HEK293 (cell line): Measurements from ENCODE around the gene MYLK.

ENCODE experiments used
- CTCF ChIA-PET: fragments of 350-600 bp; formaldehyde crosslinking; extraction: SDS; loops from one replicate; lab custom pipeline; 2021; ENCODE audit warnings: antibody characterized with exemption; lab: Yijun Ruan, JAX
- POLR2A ChIA-PET: fragments of 300-600 bp; formaldehyde crosslinking; extraction: SDS; loops from one replicate; lab custom pipeline; 2020; ENCODE audit warnings: antibody characterized with exemption, inconsistent platforms; lab: Yijun Ruan, JAX
- H3K27ac ChIP-seq: fragments of 200-500 bp; sonication (Bioruptor generic); 2 replicates; pipeline ENCODE4 v1.5.1; 2014; ENCODE audit warnings: low read depth, low read length, control low read depth, inconsistent platforms; ENCODE audit errors: extremely low read depth
- H3K36me3 ChIP-seq, 2 experiments: fragments of 200-500 bp in 1 of 2; sonication (Bioruptor generic) in 1 of 2; 1 replicate in 1 of 2; 2 replicates in 1 of 2; pipeline ENCODE4 v1.5.1; 2014 to 2017; ENCODE audit warnings: inconsistent platforms in 2 of 2, low read length in 2 of 2; ENCODE audit not compliant: control insufficient read depth in 2 of 2, insufficient read depth in 1 of 2
- H3K4me1 ChIP-seq: fragments of 200-500 bp; sonication (Bioruptor generic); 2 replicates; pipeline ENCODE4 v1.5.1; 2014; ENCODE audit warnings: mild to moderate bottlenecking, low read length, inconsistent platforms; ENCODE audit not compliant: control insufficient read depth, insufficient read depth
- H3K4me3 ChIP-seq: 2 replicates; pipeline ENCODE4 v1.5.1; 2011; ENCODE audit warnings: low read depth, mild to moderate bottlenecking, control low read depth, low read length, moderate library complexity
- H3K9me3 ChIP-seq: fragments of 200-500 bp; sonication (Bioruptor generic); 2 replicates; pipeline ENCODE4 v1.5.1; 2014; ENCODE audit warnings: low read depth, low read length, inconsistent platforms; ENCODE audit not compliant: control insufficient read depth, insufficient read depth
- HOXA7 ChIP-seq: sonication (generic); formaldehyde crosslinking; IDR thresholded peaks from 2 replicates; pipeline ENCODE4 v1.8.1; 2022; ENCODE audit warnings: missing genetic modification reagents, borderline replicate concordance
- HOXD13 ChIP-seq: sonication (generic); formaldehyde crosslinking; IDR thresholded peaks from 2 replicates; pipeline ENCODE4 v1.8.0; 2022; ENCODE audit warnings: missing genetic modification reagents, borderline replicate concordance
- IKZF3 ChIP-seq: fragments of 450-650 bp; IDR thresholded peaks from 2 replicates; pipeline ENCODE4 v1.5.0; 2018; ENCODE audit warnings: missing biosample characterization, mild to moderate bottlenecking, missing genetic modification characterization, moderate library complexity
- RBAK ChIP-seq: fragments of 450-650 bp; formaldehyde crosslinking; IDR thresholded peaks from 2 replicates; pipeline ENCODE4 v1.5.1; 2016; ENCODE audit warnings: missing biosample characterization, missing genetic modification characterization
- SP3 ChIP-seq: fragments of 450-650 bp; formaldehyde crosslinking; IDR thresholded peaks from 2 replicates; pipeline ENCODE4 v1.5.1; 2016; ENCODE audit warnings: missing biosample characterization, missing genetic modification characterization
- WT1 ChIP-seq: fragments of 450-650 bp; formaldehyde crosslinking; IDR thresholded peaks from 2 replicates; pipeline ENCODE4 v1.5.1; 2016; ENCODE audit warnings: missing biosample characterization, missing genetic modification characterization
- YY1 ChIP-seq: fragments of 450-650 bp; formaldehyde crosslinking; IDR thresholded peaks from 2 replicates; pipeline ENCODE4 v1.5.1; 2018; ENCODE audit warnings: missing biosample characterization, missing genetic modification characterization
- ZNF19 ChIP-seq: fragments of 450-650 bp; formaldehyde crosslinking; IDR thresholded peaks from 2 replicates; pipeline ENCODE4; 2016; ENCODE audit warnings: missing biosample characterization, missing genetic modification characterization, low read depth
- ZNF311 ChIP-seq: fragments of 450-650 bp; formaldehyde crosslinking; IDR thresholded peaks from 2 replicates; pipeline ENCODE4 v1.5.1; 2017; ENCODE audit warnings: missing biosample characterization, missing genetic modification characterization, borderline replicate concordance
- ZNF514 ChIP-seq: fragments of 450-650 bp; formaldehyde crosslinking; IDR thresholded peaks from 2 replicates; pipeline ENCODE4 v1.5.1; 2016; ENCODE audit warnings: missing biosample characterization, missing genetic modification characterization
- ZNF544 ChIP-seq: fragments of 450-650 bp; formaldehyde crosslinking; IDR thresholded peaks from 2 replicates; pipeline ENCODE4 v1.5.0; 2017; ENCODE audit warnings: missing biosample characterization, missing genetic modification characterization
- ZNF626 ChIP-seq: fragments of 450-650 bp; sonication (Bioruptor Pico); formaldehyde crosslinking; IDR thresholded peaks from 2 replicates; pipeline ENCODE4 v1.5.1; 2018; ENCODE audit warnings: missing biosample characterization, missing genetic modification characterization, inconsistent platforms
- ZNF747 ChIP-seq: fragments of 450-650 bp; formaldehyde crosslinking; IDR thresholded peaks from 2 replicates; pipeline ENCODE4 v1.5.1; 2016; ENCODE audit warnings: missing biosample characterization, missing genetic modification characterization
- ZNF792 ChIP-seq: fragments of 450-650 bp; formaldehyde crosslinking; IDR thresholded peaks from 2 replicates; pipeline ENCODE4 v1.5.1; 2016; ENCODE audit warnings: missing biosample characterization, missing genetic modification characterization
- ZNF843 ChIP-seq: fragments of 450-650 bp; formaldehyde crosslinking; IDR thresholded peaks from 2 replicates; pipeline ENCODE4 v1.5.1; 2016; ENCODE audit warnings: missing biosample characterization, missing genetic modification characterization
- TF ChIP-seq, protein P1 (sequence below): fragments of 450-650 bp; IDR thresholded peaks from 2 replicates; pipeline ENCODE4 v1.5.1; 2018; ENCODE audit warnings: missing biosample characterization, missing genetic modification characterization
- TF ChIP-seq, protein P2 (sequence below): fragments of 450-650 bp; formaldehyde crosslinking; IDR thresholded peaks from 2 replicates; pipeline ENCODE4 v1.5.1; 2016; ENCODE audit warnings: missing biosample characterization, missing genetic modification characterization, borderline replicate concordance
- TF ChIP-seq, protein P3 (sequence below): fragments of 450-650 bp; formaldehyde crosslinking; IDR thresholded peaks from 2 replicates; pipeline ENCODE4 v1.5.1; 2017; ENCODE audit warnings: missing biosample characterization, missing genetic modification characterization
- TF ChIP-seq, protein P4 (sequence below): fragments of 450-650 bp; formaldehyde crosslinking; IDR thresholded peaks from 2 replicates; pipeline ENCODE4 v1.5.1; 2016; ENCODE audit warnings: missing biosample characterization, missing genetic modification characterization
- TF ChIP-seq, protein P5 (sequence below): fragments of 450-650 bp; formaldehyde crosslinking; IDR thresholded peaks from 2 replicates; pipeline ENCODE4 v1.5.0; 2017; ENCODE audit warnings: missing biosample characterization, missing genetic modification characterization, borderline replicate concordance
- TF ChIP-seq, protein P6 (sequence below): fragments of 450-650 bp; formaldehyde crosslinking; IDR thresholded peaks from 2 replicates; pipeline ENCODE4 v1.5.1; 2016; ENCODE audit warnings: missing biosample characterization, missing genetic modification characterization

Gene MYLK

DNA sequence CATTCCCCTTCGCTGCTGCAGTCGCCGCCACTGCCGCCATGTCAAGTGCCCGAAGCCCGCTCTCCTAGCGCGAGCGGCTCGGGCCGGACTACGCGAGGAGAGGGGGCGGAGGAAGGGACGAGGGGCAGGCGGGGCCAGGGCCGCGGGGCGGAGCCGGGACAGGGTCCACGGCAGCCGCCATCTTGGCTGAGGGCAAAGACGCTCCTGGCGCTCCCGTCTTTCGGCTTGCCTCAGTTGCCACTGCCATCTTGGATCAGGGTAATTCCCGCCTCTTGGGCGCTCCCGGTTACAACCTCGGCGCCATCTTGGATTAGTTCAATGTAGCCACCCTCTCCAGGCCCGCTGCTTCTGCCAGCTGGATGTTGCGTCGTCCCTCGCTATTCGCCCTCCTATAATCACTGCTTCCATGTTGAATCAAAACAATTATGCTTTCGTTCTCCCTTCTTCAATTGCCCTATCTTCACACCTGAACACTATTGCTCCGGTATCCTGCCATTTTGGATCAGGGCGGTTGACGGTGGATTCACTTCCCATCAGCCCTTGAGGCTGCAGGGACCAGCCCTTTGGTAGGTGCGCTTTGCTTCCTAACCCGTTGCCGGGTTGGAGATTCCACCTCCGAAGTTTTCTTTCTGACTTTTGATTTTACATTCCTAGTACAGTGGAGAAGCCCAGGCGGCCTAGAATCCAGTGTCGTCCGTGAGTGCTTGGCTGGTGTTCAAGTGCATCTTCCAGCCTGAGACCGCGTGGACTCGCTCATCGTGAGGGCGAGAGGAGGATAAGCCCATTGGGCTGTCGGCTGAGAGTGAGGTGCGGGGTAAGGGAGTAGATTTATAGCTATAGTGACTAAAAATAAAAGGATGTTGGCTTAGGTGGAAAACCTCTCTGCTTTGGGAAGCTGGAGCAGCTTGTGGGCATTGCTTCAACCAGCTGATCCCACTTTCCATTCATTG lies 298.9 kb downstream of the MYLK start, which contains the start of gene HACD2:
Gene HACD2, minus strand, starts transcription at position 66 of the 950 bp plus-strand sequence. Its CDS starts 26 bp downstream, at position 40.
- H3K9me3 ChIP-seq, result no peaks in the 10 kb centered on the region
- H3K27ac ChIP-seq, result peak within 1 kb of the TSS; percentile 95
- peak within 1 kb of the TSS; percentile 82 for H3K4me3 ChIP-seq
- peaks cover 3% of the 10 kb centered on the region; the same call in 1 of the 2 replicates for H3K4me1 ChIP-seq
- ChIA-PET POLR2A (interaction anchor here (0.6 to 1.2 kb wide), 5 partner anchors 16 to 57 kb away, joined by 3 to 5 read pairs (median 4); no protein-coding TSS in a partner anchor), CTCF (interaction anchor here (0.6 kb wide), 1 partner anchor 388 kb away, joined by 3 read pairs; no protein-coding TSS in a partner anchor)
- H3K36me3 ChIP-seq, result peaks cover 0 to 25% of the 10 kb centered on the region in 2 experiments; a peak in 2 of 3 replicates
- TF ChIP-seq, protein P1, sequence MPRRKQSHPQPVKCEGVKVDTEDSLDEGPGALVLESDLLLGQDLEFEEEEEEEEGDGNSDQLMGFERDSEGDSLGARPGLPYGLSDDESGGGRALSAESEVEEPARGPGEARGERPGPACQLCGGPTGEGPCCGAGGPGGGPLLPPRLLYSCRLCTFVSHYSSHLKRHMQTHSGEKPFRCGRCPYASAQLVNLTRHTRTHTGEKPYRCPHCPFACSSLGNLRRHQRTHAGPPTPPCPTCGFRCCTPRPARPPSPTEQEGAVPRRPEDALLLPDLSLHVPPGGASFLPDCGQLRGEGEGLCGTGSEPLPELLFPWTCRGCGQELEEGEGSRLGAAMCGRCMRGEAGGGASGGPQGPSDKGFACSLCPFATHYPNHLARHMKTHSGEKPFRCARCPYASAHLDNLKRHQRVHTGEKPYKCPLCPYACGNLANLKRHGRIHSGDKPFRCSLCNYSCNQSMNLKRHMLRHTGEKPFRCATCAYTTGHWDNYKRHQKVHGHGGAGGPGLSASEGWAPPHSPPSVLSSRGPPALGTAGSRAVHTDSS (tag by site-specific recombination), result no peak
- TF ChIP-seq HOXA7 (CRISPR knock-in tag) (no peak), WT1 (peak; percentile 41; the same call in 1 of the 2 replicates), ZNF514 (tag by site-specific recombination) (no peak), ZNF19 (tag by site-specific recombination) (no peak), RBAK (no peak), YY1 (tag by site-specific recombination) (peak; percentile 100), ZNF544 (tag by site-specific recombination) (no peak), ZNF747 (tag by site-specific recombination) (no peak), ZNF792 (tag by site-specific recombination) (no peak), IKZF3 (peak; percentile 73), ZNF626 (tag by site-specific recombination) (no peak), SP3 (peak; percentile 95), ZNF311 (tag by site-specific recombination) (no peak), ZNF843 (tag by site-specific recombination) (no peak), HOXD13 (CRISPR knock-in tag) (no peak)
- TF ChIP-seq, protein P2, sequence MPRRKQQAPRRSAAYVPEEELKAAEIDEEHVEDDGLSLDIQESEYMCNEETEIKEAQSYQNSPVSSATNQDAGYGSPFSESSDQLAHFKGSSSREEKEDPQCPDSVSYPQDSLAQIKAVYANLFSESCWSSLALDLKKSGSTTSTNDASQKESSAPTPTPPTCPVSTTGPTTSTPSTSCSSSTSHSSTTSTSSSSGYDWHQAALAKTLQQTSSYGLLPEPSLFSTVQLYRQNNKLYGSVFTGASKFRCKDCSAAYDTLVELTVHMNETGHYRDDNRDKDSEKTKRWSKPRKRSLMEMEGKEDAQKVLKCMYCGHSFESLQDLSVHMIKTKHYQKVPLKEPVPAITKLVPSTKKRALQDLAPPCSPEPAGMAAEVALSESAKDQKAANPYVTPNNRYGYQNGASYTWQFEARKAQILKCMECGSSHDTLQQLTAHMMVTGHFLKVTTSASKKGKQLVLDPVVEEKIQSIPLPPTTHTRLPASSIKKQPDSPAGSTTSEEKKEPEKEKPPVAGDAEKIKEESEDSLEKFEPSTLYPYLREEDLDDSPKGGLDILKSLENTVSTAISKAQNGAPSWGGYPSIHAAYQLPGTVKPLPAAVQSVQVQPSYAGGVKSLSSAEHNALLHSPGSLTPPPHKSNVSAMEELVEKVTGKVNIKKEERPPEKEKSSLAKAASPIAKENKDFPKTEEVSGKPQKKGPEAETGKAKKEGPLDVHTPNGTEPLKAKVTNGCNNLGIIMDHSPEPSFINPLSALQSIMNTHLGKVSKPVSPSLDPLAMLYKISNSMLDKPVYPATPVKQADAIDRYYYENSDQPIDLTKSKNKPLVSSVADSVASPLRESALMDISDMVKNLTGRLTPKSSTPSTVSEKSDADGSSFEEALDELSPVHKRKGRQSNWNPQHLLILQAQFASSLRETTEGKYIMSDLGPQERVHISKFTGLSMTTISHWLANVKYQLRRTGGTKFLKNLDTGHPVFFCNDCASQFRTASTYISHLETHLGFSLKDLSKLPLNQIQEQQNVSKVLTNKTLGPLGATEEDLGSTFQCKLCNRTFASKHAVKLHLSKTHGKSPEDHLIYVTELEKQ (tag by site-specific recombination), result no peak; the same call in 1 of the 2 replicates
- TF ChIP-seq, protein P3, sequence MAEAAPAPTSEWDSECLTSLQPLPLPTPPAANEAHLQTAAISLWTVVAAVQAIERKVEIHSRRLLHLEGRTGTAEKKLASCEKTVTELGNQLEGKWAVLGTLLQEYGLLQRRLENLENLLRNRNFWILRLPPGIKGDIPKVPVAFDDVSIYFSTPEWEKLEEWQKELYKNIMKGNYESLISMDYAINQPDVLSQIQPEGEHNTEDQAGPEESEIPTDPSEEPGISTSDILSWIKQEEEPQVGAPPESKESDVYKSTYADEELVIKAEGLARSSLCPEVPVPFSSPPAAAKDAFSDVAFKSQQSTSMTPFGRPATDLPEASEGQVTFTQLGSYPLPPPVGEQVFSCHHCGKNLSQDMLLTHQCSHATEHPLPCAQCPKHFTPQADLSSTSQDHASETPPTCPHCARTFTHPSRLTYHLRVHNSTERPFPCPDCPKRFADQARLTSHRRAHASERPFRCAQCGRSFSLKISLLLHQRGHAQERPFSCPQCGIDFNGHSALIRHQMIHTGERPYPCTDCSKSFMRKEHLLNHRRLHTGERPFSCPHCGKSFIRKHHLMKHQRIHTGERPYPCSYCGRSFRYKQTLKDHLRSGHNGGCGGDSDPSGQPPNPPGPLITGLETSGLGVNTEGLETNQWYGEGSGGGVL (tag by site-specific recombination), result no peak
- TF ChIP-seq, protein P4, sequence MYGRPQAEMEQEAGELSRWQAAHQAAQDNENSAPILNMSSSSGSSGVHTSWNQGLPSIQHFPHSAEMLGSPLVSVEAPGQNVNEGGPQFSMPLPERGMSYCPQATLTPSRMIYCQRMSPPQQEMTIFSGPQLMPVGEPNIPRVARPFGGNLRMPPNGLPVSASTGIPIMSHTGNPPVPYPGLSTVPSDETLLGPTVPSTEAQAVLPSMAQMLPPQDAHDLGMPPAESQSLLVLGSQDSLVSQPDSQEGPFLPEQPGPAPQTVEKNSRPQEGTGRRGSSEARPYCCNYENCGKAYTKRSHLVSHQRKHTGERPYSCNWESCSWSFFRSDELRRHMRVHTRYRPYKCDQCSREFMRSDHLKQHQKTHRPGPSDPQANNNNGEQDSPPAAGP (tag by site-specific recombination), result no peak; the same call in none of the 2 replicates
- TF ChIP-seq, protein P5, sequence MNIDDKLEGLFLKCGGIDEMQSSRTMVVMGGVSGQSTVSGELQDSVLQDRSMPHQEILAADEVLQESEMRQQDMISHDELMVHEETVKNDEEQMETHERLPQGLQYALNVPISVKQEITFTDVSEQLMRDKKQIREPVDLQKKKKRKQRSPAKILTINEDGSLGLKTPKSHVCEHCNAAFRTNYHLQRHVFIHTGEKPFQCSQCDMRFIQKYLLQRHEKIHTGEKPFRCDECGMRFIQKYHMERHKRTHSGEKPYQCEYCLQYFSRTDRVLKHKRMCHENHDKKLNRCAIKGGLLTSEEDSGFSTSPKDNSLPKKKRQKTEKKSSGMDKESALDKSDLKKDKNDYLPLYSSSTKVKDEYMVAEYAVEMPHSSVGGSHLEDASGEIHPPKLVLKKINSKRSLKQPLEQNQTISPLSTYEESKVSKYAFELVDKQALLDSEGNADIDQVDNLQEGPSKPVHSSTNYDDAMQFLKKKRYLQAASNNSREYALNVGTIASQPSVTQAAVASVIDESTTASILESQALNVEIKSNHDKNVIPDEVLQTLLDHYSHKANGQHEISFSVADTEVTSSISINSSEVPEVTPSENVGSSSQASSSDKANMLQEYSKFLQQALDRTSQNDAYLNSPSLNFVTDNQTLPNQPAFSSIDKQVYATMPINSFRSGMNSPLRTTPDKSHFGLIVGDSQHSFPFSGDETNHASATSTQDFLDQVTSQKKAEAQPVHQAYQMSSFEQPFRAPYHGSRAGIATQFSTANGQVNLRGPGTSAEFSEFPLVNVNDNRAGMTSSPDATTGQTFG, result no peak
- TF ChIP-seq, protein P6, sequence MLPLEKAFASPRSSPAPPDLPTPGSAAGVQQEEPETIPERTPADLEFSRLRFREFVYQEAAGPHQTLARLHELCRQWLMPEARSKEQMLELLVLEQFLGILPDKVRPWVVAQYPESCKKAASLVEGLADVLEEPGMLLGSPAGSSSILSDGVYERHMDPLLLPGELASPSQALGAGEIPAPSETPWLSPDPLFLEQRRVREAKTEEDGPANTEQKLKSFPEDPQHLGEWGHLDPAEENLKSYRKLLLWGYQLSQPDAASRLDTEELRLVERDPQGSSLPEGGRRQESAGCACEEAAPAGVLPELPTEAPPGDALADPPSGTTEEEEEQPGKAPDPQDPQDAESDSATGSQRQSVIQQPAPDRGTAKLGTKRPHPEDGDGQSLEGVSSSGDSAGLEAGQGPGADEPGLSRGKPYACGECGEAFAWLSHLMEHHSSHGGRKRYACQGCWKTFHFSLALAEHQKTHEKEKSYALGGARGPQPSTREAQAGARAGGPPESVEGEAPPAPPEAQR (tag by site-specific recombination), result no peak
